GM18861 (cell line): ENCODE data around the gene OBP2A.
"Not testable (repeated sequence)": the region's sequence is repeated elsewhere in the genome, so short reads cannot be mapped to it uniquely, and the experiment has no call there.

ENCODE experiments used
- ATAC-seq: cut with Tn5 transposase; IDR thresholded peaks from one replicate; pipeline ENCODE4 v1.9.1; 2021; ENCODE audit not compliant: unreplicated experiment

The OBP2A gene

GRCh38 chr9:135526089-135526729, 19.7 kb upstream of the OBP2A start:
- no peak for ATAC-seq

GRCh38 chr9:135526730-135527571, 19.0 kb upstream of the OBP2A start:
- no peak for ATAC-seq

GRCh38 chr9:135528842-135529435, 17.0 kb upstream of the OBP2A start:
- ATAC-seq: not testable (repeated sequence)

- no peak for ATAC-seq
Observed at GRCh38 chr9:135530146-135530545, 15.8 kb upstream of the OBP2A start.

- ATAC-seq: no peak
Observed at GRCh38 chr9:135531096-135531495, 14.8 kb upstream of the OBP2A start.

- no peak for ATAC-seq
Observed at GRCh38 chr9:135533113-135533512, 12.8 kb upstream of the OBP2A start.

- no peak for ATAC-seq
Observed at GRCh38 chr9:135533674-135534073, 12.3 kb upstream of the OBP2A start.

- not testable (repeated sequence) for ATAC-seq
Observed at GRCh38 chr9:135534192-135534711, 11.7 kb upstream of the OBP2A start.

- not testable (repeated sequence) for ATAC-seq
Observed at GRCh38 chr9:135534826-135535225, 11.1 kb upstream of the OBP2A start.

- not testable (repeated sequence) for ATAC-seq
Observed at GRCh38 chr9:135535631-135536030, 10.3 kb upstream of the OBP2A start.

GRCh38 chr9:135536216-135536615, 9.7 kb upstream of the OBP2A start:
- ATAC-seq: no peak

GRCh38 chr9:135543262-135543894, 2.5 kb upstream of the OBP2A start:
- not testable (repeated sequence) for ATAC-seq

GRCh38 chr9:135544981-135545635, 818 bp upstream of the OBP2A start:
- ATAC-seq: no peak

- ATAC-seq: not testable (repeated sequence)
Observed at GRCh38 chr9:135546792-135547617, 1.1 kb downstream of the OBP2A start.

GRCh38 chr9:135547756-135548736, 2.1 kb downstream of the OBP2A start:
- no peak for ATAC-seq

- ATAC-seq: not testable (repeated sequence)
Observed at GRCh38 chr9:135549478-135550343, 3.8 kb downstream of the OBP2A start.

- no peak for ATAC-seq
Observed at GRCh38 chr9:135550344-135550918, 4.5 kb downstream of the OBP2A start.
